GM21528 (cell line): Measurements from ENCODE around the gene SUCO.

Experiments
- ATAC-seq: cut with Tn5 transposase; IDR thresholded peaks from one replicate; pipeline ENCODE4 v1.9.1; 2021; ENCODE audit warnings: mild to moderate bottlenecking, moderate library complexity; ENCODE audit not compliant: unreplicated experiment, low FRiP score

Gene SUCO

GRCh38 chr1:172638885-172639831 lies 106.2 kb downstream of the SUCO start:
- ATAC-seq = peak; percentile 69

GRCh38 chr1:172640111-172640510 lies 107.2 kb downstream of the SUCO start:
- no peak for ATAC-seq

GRCh38 chr1:172641492-172641891 lies 108.5 kb downstream of the SUCO start:
- ATAC-seq = no peak

GRCh38 chr1:172642970-172643369 lies 110.0 kb downstream of the SUCO start:
- ATAC-seq = no peak

- no peak for ATAC-seq
Observed at GRCh38 chr1:172646653-172647052, 113.7 kb downstream of the SUCO start.

GRCh38 chr1:172647110-172647564 lies 114.2 kb downstream of the SUCO start:
- no peak for ATAC-seq

- ATAC-seq = no peak
Observed at GRCh38 chr1:172647987-172648386, 115.0 kb downstream of the SUCO start.

- ATAC-seq = no peak
Observed at GRCh38 chr1:172650474-172651193, 117.7 kb downstream of the SUCO start.

GRCh38 chr1:172653015-172653709 lies 120.2 kb downstream of the SUCO start:
- no peak for ATAC-seq

GRCh38 chr1:172654535-172654934 lies 121.6 kb downstream of the SUCO start:
- no peak for ATAC-seq

- ATAC-seq = no peak
Observed at GRCh38 chr1:172656576-172656975, 123.6 kb downstream of the SUCO start.

- ATAC-seq = no peak
Observed at GRCh38 chr1:172657586-172657985, 124.6 kb downstream of the SUCO start.

GRCh38 chr1:172658871-172659453 lies 126.0 kb downstream of the SUCO start, which contains the start of gene FASLG:
Gene FASLG (plus strand): TSS chr1:172659103. CDS start chr1:172659202, 99 bp downstream.
- no peak for ATAC-seq

- no peak for ATAC-seq
Observed at GRCh38 chr1:172661107-172661506, 128.2 kb downstream of the SUCO start.
